NCI-H2081 (cell line): Measurements from ENCODE around the gene ACTMAP.

Experiments
- DNase-seq, 2 experiments: peaks; one replicate each; lab custom pipeline; 2025; lab: John Stamatoyannopoulos, UW

ACTMAP gene

GRCh38 chr19:40693896-40694295, 56.4 kb downstream of the ACTMAP start:
- DNase-seq = no peak

DNA sequence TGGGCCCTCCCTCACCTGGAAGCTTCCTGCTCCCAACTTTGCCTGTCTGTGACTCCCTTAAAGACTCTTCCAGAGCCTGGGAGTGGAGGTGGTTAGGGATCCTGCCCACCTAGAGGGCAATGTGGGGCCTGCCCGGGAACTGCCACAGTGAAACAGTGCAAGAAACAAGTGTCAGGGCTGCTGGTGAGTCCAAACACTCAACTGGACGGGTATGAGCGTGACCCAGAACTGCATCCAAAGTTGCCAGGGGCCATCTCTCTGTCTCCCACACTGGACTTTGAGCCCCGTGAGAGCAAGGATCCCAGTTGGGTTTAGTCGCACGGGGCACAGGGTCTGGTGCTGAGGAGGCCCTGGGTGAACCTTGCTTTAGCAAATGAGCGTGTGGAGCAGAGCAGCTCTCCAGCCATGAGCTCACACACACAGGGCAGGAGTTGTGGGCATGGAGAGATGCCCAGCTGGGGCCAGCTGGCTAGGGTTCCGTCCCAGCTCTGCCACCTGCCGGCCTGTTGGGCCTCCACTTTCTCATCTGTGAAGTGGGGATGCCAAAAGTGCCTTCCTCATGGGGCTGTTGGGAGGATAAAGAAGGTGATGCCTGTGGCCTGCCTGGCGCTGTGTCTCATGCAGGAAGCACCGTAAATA, 57.0 kb downstream of the ACTMAP start:
- no peak for DNase-seq

DNA sequence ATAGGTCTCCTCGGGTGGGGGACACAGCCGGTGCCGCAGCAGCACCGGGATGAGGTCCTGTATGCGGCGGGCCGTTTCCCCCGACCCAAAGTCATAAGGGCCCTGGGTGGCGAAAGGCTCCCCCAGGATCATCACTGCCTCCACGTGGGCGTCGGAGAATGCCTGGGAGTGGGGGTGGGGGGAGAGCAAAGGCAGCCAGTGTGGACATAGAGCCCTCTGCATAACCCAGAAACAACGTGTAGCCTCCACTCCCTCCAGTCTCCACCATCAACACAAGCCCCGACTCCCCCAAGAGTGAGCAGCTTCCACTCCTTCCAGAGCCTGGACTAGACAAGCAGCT, 58.1 kb downstream of the ACTMAP start:
- no peak for DNase-seq

DNA sequence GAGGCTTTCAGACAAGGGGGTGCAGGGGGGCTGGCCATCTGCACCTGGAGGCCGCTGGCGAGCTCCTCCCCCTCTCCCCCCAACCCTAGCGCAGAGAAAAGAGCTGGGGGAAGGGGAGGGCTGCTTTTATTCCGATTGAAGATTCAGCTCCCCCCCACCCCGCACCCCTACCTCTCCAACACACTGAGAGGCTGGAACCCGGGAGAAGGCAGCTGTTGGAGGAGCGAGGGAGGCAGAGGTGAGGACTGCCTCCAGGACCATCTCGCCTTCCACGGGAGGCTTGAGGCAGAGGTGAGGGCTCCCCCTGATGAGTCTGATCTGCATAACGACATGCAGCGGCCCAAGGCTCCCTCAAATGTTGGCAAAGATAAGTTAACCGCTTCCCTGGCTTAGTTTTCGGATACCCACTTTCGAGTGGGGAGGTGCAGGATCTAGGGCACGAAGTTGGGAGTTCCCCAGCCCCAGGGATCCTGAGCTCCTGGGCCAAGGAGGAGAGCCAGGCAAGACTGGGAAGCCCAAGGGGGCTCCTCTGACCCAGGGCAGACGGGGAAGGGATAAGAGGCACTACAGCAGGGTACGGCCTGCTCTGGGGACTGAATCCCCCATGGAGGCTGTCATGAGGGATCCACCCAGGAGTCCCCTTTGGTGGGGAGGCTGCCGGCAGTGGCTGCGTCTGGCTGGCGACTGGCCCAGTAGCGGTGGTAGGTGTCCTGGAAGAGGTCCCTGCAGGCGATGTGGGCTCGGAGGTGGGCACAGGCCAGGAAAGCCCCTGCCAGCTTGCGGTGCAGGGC, 58.7 kb downstream of the ACTMAP start:
- no peak for DNase-seq
